Renal cortical epithelial cell (primary cell): ENCODE data around the gene SMYD1. TPM values are rescaled to one million over a fixed set of nuclear protein-coding genes. Genes with fewer than 3 reads are reported as not detected.

Experiments
- DNase-seq: peaks from one replicate; pipeline ENCODE4 v3.0.0-alpha.2; 2011; ENCODE audit warnings: low read depth
- total RNA-seq: library from RNA; depleted of rRNA; stranded (reverse); fragments of >200 nt; gene quantifications from 2 replicates; pipeline ENCODE4 v1.2.3, GENCODE V29; 2014

The SMYD1 gene
- total RNA-seq, 1 donor from 2014 or later, result not detected

GRCh38 chr2:88141952-88142351, 74.3 kb downstream of the SMYD1 start:
- no peak for DNase-seq

GRCh38 chr2:88144271-88144670, 76.6 kb downstream of the SMYD1 start:
- DNase-seq, result no peak

GRCh38 chr2:88144914-88145497, 77.4 kb downstream of the SMYD1 start:
- DNase-seq, result no peak

GRCh38 chr2:88146590-88146989, 79.0 kb downstream of the SMYD1 start:
- DNase-seq, result no peak

- DNase-seq, result no peak
Observed at GRCh38 chr2:88147145-88147544, 79.5 kb downstream of the SMYD1 start.

GRCh38 chr2:88148929-88149438, 81.4 kb downstream of the SMYD1 start:
- no peak for DNase-seq

- no peak for DNase-seq
Observed at GRCh38 chr2:88159481-88159880, 91.9 kb downstream of the SMYD1 start.

GRCh38 chr2:88159955-88160415, 92.4 kb downstream of the SMYD1 start:
- peak; percentile 69 for DNase-seq

- DNase-seq, result no peak
Observed at GRCh38 chr2:88160517-88160916, 92.9 kb downstream of the SMYD1 start.

GRCh38 chr2:88161446-88162244, 94.0 kb downstream of the SMYD1 start:
- DNase-seq, result no peak

Other genes starting within 250 kb of the SMYD1 start
- 2.1 and 5.5 TPM in 2 replicates for gene RGPD2, start 242.0 kb upstream of the SMYD1 start, total RNA-seq
- not detected in 2 replicates for gene RNU2-63P, start 51.3 kb upstream of the SMYD1 start, total RNA-seq
- 30.7 and 31.6 TPM in 2 replicates for gene KRCC1, start 12.0 kb upstream of the SMYD1 start, total RNA-seq
- gene FABP1, start 60.2 kb downstream of the SMYD1 start, total RNA-seq, result not detected in 2 replicates
- 1.9 and 14.2 TPM in 2 replicates for gene THNSL2, start 102.5 kb downstream of the SMYD1 start, total RNA-seq